Heart left ventricle (tissue), 13 donors: ENCODE results near the gene LMBRD1.

Experiments used
- CTCF ChIP-seq, 12 donors: fragments of 200-600 bp; sonication (generic) in 4 of 12; IDR thresholded peaks; one replicate each; pipeline versions ENCODE4 v1.5.0 to v1.8.0; 2018 to 2022; ENCODE audit warnings: antibody characterized with exemption in 12 of 12, mild to moderate bottlenecking in 5 of 12
- POLR2A ChIP-seq, 2 donors: fragments of 450-650 bp; IDR thresholded peaks; one replicate each; pipeline ENCODE4 v1.6.1; 2017; ENCODE audit warnings: antibody characterized with exemption in 2 of 2, mild to moderate bottlenecking in 2 of 2, moderate library complexity in 2 of 2
- donor health status: ischemic (EF 13 %, LVEDD 7.1; RV severe dilation, severe dysfunction).
- donor health status: DM: no; HTN: yes; CAD: no.
- donor health status: DM: no; HTN: no; CAD: no.
- donor health status: ischemic (EF 25% LVEDD 6.9; RV normal size, moderate dysfunction).
- donor health status: ischemic (EF 25% LVEDD 5.7; RV mildly dilated, moderate dysfunction).
- donor health status: ischemic (EF 35%, LVEDD 5.7; RV mildly dilated, moderate dysfunction).
- donor health status: nonischemic (EF 11% LVEDD 7.7; RV severe dilation, severe dysfunction).
- donor health status: DM: yes; HTN: yes; CAD: no.
- donor health status: PGD.
- donor health status: ischemic (EF 29% LVEDD 5.4; RV normal size, mild dysfunction).
- donor health status: nonischemic (EF 23%, LVEDD 6.1; RV moderate dilation, normal function).

- no peak for TF ChIP-seq CTCF (IDR thresholded peaks at IDR 0.05)
- TF ChIP-seq POLR2A (IDR thresholded peaks at IDR 0.05), result no peak
Measured at GRCh38 chr6:69846312-69846711, 49.5 kb upstream of the LMBRD1 start.
